HL-60 (cell line): Measurements from ENCODE around the gene RC3H2.

Experiments
- DNase-seq, 2 experiments: peaks; one replicate each; pipeline ENCODE4 v3.0.0-alpha.2; 2010 to 2020; ENCODE audit warnings: low read depth in 1 of 2, low spot score in 1 of 2
- H3K27ac ChIP-seq: fragments of 250-450 bp; sonication (Bioruptor Pico); replicated peaks from 2 replicates; pipeline ENCODE4 v1.5.1; 2020; ENCODE audit warnings: mild to moderate bottlenecking, moderate library complexity
- H3K27me3 ChIP-seq: fragments of 250-450 bp; sonication (Bioruptor Pico); 2 replicates; pipeline ENCODE4 v1.5.1; 2021; ENCODE audit warnings: mild to moderate bottlenecking, moderate library complexity; ENCODE audit not compliant: insufficient read depth, poor library complexity, severe bottlenecking
- H3K4me3 ChIP-seq: replicated peaks from 2 replicates; pipeline ENCODE4 v1.5.1; 2011; ENCODE audit warnings: mild to moderate bottlenecking, control low read depth, low read length; ENCODE audit not compliant: insufficient read depth
- GABPA ChIP-seq: IDR thresholded peaks from 2 replicates; pipeline ENCODE4 v1.6.1; 2012; ENCODE audit warnings: low read depth
- POLR2AphosphoS5 ChIP-seq: IDR thresholded peaks from 2 replicates; pipeline ENCODE4 v1.6.1; 2012; ENCODE audit warnings: low read depth
- REST ChIP-seq: IDR thresholded peaks from 2 replicates; pipeline ENCODE4 v1.6.1; 2012; ENCODE audit warnings: low read depth; ENCODE audit not compliant: insufficient replicate concordance
- SPI1 ChIP-seq: IDR thresholded peaks from 2 replicates; pipeline ENCODE4 v1.6.1; 2012; ENCODE audit warnings: low read depth, mild to moderate bottlenecking, borderline replicate concordance
- TF ChIP-seq, protein P1 (sequence below): IDR thresholded peaks from one replicate; pipeline ENCODE4 v1.5.1; 2011; ENCODE audit warnings: low read length, control low read depth, inconsistent platforms; ENCODE audit not compliant: insufficient read depth

Gene RC3H2

GRCh38 chr9:122816163-122816867 is 88.8 kb downstream of the RC3H2 start:
- no peak overlapping the region for H3K4me3 ChIP-seq
- H3K27me3 ChIP-seq, result no peaks in the 10 kb centered on the region
- TF ChIP-seq POLR2AphosphoS5 (no peak), GABPA (no peak), SPI1 (no peak), REST (no peak)
- TF ChIP-seq, protein P1, sequence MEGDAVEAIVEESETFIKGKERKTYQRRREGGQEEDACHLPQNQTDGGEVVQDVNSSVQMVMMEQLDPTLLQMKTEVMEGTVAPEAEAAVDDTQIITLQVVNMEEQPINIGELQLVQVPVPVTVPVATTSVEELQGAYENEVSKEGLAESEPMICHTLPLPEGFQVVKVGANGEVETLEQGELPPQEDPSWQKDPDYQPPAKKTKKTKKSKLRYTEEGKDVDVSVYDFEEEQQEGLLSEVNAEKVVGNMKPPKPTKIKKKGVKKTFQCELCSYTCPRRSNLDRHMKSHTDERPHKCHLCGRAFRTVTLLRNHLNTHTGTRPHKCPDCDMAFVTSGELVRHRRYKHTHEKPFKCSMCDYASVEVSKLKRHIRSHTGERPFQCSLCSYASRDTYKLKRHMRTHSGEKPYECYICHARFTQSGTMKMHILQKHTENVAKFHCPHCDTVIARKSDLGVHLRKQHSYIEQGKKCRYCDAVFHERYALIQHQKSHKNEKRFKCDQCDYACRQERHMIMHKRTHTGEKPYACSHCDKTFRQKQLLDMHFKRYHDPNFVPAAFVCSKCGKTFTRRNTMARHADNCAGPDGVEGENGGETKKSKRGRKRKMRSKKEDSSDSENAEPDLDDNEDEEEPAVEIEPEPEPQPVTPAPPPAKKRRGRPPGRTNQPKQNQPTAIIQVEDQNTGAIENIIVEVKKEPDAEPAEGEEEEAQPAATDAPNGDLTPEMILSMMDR, result no peak
- peak in 1 of 2 experiments; percentile 13 for DNase-seq
- no peak overlapping the region for H3K27ac ChIP-seq

- H3K27me3 ChIP-seq, result no peaks in the 10 kb centered on the region
- DNase-seq, result no peak
- no peak overlapping the region for H3K4me3 ChIP-seq
- TF ChIP-seq POLR2AphosphoS5, result no peak
- TF ChIP-seq SPI1, result no peak
- TF ChIP-seq REST, result no peak
- TF ChIP-seq, protein P1, result no peak
- no peak for TF ChIP-seq GABPA
- H3K27ac ChIP-seq, result no peak overlapping the region
Measured at GRCh38 chr9:122815544-122815943, 89.6 kb downstream of the RC3H2 start.

DNA sequence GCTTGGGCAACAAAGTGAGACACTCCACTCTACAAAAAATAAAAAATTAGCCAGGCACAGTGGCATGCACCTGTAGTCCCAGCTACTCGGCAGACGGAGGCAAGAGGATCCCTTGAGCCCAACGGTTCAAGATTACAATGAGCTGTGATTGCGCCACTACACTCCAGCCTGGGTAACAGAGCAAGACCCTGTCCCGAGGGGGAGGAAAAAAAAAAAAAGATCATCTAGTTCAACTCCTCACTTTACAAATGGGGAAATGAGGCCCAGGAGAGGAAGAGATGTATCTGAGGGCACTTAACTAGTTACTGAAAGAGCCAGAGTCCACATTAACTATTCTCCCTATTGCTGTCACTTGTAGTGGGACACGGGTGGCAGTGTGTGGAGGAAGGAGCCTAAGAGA is 90.6 kb downstream of the RC3H2 start:
- no peak for TF ChIP-seq GABPA
- peak; percentile 79; the same call in 1 of the 2 replicates for TF ChIP-seq SPI1
- TF ChIP-seq, protein P1, result no peak
- Histone ChIP-seq H3K27me3 (no peaks in the 10 kb centered on the region), H3K27ac (peak overlapping the region; percentile 27), H3K4me3 (no peak overlapping the region)
- peak in 1 of 2 experiments; percentile 77 for DNase-seq

GRCh38 chr9:122812736-122813135 is 92.4 kb downstream of the RC3H2 start:
- Histone ChIP-seq H3K27ac (no peak overlapping the region), H3K4me3 (no peak overlapping the region), H3K27me3 (no peaks in the 10 kb centered on the region)
- DNase-seq, result no peak
- no peak for TF ChIP-seq REST
- TF ChIP-seq GABPA, result no peak
- no peak for TF ChIP-seq SPI1
